GM21526 (cell line): ENCODE data around the gene LRRC4C.
A peak's percentile ranks its signal among the peaks of the same experiment; 100 is the strongest.

ENCODE experiments used
- ATAC-seq: cut with Tn5 transposase; IDR thresholded peaks from one replicate; pipeline ENCODE4 v1.9.1; 2021; ENCODE audit warnings: moderate library complexity; ENCODE audit not compliant: unreplicated experiment, low FRiP score

The LRRC4C gene

DNA sequence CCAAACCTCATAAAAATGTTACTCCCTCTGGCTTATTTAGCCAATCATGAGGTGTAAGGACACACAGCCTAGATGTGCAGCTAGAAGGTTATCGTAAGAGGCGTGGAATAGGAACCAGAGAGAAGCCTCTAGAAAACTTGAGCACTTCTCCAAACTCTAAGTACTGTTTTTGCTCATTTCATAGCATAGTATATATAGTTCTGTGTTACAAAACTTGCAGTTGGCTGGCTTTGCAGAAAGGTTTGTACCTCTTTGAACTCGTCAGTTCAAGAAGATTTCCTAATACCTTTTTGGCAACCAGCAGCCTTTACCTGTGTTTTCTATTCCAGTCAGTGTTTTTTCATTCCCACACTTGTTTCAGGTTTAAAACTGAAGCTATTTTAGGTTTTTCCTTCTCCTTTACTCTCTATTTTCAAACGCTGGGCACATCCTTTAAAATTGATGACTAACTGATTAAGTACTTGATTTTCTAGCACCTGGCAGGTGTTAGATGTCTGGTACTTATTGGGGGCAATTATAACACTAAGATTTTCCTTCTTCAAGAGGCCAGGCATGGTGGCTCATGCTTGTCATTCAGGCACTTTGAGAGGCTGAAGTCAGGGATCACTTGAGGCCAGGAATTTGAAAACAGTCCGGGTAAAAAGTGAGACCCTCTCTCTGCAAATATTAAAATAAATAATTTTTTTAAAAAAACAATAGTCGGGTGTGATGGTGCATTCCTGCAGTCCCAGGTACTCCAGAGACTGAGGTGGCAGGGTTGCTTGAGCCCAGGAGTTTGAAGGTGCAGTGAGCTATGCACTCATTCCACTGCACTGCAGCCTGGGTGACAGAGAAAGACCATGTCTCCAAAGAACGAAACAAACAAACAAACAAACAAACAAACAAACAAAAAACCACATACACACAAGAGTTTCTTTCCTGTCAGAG, 125.2 kb downstream of the LRRC4C start:
- ATAC-seq = no peak

DNA sequence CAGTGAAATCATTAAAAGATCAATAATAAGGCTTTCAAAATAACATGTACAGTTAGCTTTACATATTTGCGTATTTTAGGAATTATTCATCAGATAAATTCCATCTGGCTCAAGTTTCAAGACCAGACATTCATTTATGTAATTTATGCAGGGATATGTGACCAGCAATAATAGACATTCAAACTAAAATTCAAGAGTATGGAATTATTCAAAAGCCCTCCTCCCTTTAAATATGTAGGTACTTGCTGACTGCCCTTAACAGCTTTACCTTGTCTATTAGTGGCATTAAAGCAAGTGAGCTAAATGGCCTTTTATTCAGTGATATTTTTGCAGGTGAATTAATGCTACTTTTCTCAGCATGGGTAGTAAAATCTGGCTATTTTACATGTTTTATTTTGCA, 126.1 kb downstream of the LRRC4C start:
- ATAC-seq = no peak

DNA sequence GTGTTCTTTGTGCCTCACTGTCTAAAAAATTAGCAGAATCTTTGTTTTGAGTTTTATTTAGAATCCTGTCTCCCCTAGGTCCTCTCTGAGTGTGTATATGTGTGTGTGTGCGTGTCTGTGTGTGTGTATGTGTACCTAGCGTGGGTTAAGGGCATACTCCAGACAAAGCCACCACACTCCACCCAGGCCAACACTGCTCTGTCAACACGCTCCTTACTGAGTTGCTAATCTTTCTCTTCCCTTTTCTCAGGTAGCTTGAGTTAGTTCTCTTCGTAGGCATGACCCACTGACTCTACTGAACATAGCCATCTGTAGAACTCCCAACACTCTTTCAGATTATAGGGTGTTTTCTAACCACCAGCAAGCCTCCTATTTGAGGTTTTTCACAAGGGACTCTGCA, 131.1 kb downstream of the LRRC4C start:
- ATAC-seq = no peak

DNA sequence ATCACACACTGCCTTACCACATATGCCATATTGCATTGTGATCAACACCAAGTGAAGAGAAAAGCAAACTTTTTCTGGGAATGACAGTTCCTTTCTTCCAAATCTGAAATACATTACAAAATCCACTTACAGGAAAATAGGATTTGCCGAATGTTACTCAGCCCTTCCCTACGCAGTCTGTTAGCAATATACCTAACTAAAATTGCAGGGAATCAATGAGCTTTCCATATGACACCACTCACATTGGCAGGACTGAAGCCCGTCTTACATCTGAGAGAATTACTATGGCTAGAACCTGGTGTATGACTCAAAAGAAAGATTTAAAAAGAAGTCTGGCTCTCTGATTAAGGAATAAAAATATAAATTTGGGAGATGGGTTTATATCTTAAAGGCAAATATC, 136.0 kb downstream of the LRRC4C start:
- ATAC-seq = no peak

DNA sequence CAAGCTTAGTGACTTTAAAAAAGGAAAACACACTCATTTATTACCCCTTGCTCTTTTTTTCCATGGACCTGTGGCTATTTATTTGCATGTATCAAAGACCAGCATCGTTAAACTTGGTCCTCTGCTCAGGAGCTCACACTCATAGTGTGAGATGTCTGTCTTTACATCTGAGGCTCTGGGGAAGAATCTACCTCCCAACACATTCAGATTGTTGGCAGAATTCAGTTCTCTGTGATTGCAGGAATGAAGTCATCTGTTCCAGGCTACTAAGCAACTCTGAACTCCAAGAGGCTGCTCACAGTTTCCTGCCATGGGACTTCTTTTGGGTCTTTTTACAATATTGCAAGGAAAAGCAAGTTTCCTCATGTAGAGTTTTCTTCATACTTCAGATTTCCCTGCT, 138.8 kb downstream of the LRRC4C start:
- no peak for ATAC-seq

DNA sequence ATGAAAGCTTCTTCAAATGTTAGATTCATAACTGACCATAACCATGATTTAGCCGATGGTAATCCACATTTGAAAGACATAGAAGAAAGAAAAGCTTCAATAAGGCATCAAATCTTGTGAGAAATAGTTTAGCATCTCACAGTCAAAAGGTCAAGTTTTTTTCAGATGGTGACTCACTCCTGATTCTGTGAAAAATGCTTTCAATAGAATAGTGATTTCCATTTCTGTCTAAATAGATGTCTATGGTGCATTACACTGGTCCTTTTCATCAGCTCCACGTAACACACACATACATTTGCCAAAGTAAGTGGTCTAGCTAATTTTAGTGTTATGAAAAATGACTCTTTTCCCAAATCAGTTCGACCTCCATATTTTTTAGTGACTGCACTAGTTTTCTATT, 139.2 kb downstream of the LRRC4C start:
- ATAC-seq = no peak

DNA sequence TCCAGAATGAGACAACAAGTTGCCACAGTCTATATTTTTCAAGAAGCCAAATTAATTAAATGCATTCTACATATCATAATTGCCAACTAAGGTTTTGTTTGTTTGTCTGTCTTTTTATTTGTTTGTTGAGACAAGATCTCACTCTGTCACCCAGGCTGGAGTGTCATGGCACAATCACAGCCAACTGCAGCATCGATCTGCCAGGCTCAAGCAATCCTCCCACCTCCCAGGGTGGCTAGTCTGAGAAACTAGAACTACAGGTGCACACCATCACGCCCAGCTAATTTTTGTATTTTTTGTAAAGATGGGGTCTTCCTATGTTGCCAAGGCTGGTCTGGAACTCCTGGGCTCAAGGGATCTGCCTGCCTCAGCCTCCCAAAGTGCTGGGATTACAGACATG, 140.0 kb downstream of the LRRC4C start:
- ATAC-seq = no peak

DNA sequence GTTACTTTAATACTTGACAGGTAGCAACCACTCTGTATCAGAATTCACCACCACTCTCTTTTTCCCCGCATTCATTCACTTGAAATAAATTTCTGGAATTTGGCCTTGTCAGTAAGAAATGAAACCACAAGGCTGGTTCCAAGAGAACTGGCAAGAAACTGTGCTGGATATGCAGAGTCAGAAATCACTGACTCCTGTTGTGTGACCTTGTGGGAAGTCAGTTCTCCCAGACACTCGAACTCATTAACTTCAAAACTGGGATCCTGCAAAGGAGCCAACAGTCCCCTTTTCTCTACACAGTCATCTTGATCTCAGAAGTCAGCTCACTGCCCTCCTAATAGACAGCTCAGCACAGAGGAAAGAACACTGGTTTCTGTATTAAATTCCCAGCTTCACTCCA, 142.7 kb downstream of the LRRC4C start:
- ATAC-seq = no peak

DNA sequence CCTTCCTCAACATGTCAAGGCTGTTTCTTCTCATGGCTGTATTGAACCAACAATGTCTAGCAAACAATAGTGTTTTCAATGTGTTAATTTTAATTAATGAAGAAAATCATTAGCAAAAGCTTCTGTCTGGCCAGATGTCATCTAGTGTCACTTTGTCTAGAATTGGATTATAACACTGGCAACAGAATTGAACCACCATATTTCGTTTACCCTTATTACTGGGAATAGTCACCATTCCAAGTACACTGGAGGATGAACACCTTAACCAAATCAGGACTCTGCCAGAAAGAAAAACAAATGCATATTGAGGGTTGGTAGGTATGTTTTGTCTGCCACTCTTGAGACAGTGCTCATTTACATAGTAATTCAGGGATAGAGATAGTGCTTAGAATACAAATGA, 146.2 kb downstream of the LRRC4C start:
- ATAC-seq = no peak

DNA sequence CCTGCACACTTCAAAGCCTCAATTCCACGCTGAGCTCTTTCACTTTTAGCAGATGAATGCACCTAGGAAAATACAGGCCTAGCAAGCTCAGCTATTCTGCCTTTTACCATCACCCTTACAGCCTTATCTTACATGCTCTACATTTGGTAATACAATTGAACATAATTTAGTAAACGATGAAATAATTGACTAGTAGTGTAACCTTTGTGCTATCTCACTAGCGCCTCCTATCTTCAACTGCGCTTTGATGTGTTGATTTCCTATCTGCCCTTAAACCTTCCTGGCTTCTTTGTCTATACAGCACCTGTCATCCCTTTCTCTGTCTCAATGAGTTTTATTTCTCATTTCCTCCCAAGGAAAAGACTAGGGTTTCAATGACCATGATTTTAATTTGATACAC, 149.7 kb downstream of the LRRC4C start:
- ATAC-seq = peak; percentile 19

DNA sequence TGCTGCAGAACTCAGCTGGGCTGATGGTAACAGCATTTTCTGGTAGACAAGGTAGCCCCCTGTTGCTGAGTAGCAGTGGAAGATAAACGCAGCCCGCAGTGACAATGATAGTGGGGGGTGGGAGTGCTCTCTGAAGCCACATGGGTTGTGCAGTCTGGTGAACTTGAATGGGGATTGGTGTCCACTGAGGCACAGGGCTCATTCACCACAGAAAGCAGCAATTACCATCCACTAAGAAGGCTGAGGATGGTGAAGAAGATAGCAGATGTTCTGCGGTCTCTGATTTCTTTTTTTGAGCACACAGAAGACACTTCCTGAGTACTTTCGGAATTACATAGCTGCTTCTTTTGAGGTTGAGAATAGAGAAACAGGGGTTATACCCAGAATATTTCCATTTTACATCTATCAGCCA, 150.3 kb downstream of the LRRC4C start:
- peak; percentile 79 for ATAC-seq

DNA sequence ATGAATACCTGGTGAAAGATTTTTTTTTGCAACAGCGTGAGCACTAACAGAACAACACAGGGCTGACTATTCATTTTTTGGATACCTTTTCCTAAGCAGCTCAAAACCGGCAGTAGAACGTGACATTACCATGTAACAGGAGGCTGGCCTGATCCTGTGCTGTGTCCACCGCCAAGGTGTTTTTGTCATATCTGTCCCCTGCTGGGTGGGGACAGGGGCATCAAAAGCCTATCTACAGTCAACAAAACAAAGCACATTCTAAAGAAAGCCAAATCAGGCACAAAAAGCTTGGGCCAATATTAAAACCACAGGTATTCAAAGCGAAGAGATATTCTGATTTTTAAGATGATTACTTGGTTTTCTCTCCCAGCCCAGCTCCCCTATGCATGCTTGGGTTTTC, 151.2 kb downstream of the LRRC4C start:
- no peak for ATAC-seq

DNA sequence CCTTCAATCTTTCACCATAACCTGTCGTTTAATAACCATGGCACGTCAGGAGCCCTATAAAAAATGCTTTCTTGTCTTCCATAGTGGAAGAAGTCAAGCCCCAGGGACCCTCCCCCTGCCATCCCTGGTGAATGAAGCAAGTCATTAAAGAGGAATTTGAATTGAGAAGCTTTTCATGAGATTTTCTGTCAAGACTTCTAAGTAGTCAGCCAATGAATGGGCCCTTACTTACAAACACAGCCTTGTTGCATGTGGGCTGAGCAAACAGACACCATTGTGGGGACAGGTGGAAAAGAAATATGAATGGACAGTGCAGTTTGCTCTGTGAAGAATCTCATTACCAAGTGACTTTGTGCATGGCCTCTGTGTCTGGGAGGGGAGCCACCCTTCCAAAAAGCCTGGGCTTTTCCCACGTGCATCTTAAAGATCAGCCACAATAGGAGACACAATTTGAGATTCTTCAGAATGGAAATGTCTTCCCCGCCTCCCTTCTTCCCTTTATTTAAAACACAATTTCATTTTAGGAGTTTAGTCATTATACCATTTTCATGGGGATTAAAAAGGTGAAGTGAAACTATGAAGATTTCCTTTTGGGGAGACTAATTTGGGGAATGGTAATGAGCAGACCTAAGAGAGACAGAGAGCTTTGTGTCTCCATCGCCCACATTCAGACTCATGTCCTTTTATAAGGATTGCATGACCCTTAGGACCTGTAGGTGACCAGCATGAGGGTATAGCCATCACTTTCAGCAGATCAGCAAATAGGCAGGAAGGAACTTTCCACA, 152.0 kb downstream of the LRRC4C start:
- no peak for ATAC-seq

DNA sequence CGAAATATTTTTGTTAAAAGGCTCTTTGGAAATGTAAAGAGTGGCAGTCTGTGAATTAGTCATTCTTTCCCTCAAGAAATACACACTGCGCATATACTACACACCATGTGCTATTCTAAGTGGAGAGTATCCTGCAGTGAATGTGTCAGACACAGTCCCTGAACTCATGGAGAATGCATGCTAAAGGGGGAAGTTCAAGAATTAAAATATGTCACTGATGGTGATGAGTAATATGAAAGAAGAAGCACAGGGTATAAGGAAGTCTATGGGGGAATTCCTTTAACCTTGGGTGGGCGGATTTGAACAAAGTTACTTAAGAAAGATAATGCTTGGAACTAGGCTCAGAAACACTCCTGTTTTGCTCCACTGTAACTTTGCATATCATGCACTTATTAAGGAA, 153.0 kb downstream of the LRRC4C start:
- ATAC-seq = no peak

DNA sequence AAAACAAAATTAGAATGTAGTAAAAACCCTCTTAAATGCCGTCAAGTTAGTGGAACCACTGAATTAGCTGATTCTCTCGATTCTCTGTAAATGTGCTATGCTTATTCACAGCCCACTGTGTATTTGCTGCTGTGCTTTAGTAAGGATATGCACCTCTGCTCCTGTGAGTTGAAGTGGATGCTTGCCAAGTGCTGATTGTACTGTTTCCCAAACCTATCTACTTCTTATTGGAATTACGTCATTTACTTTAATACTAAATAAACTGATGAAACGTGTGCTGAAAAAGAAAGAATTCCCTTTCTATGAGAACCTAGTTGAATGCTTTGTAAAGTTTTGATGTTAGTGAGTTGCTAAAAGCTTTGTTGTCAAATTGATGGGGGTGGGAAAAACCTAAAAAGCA, 158.4 kb downstream of the LRRC4C start:
- ATAC-seq = no peak

DNA sequence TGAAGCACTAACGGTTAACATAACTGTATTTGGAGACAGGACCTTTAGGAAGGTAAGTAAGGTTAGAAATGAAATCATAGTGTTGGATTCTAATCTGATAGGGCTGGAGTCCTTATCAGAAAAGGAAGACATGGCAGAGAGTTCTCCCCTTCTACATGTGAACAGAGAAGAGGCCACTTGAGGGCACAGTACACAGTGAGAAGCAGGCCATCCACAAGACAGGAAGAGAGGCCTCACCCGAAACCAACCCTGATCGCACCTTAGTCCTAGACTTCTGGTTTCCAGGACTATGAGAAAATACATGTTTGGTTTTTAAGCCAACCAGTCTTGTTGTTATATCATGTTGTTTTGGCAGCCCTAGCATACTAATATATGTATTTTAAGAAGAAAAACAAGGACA, 170.0 kb downstream of the LRRC4C start:
- ATAC-seq = no peak

DNA sequence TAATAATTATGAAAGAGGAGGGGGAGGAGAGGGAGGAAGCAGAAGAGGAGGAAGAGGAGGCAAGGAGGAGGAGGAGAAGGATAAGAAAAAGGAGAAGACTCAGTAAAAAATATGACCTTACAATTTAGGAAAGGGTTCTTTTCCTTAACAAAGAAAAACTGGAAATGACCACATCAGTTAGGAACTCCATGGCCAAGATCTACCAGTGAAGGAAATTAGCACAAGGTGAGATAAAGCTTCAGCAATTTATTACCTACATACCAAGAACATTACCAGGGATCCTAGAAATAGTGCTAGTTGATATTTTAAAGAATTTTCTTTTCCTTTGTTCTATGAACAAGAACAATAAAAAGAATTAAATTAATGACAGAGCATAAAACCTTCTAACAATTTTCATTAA, 172.7 kb downstream of the LRRC4C start:
- ATAC-seq = no peak

DNA sequence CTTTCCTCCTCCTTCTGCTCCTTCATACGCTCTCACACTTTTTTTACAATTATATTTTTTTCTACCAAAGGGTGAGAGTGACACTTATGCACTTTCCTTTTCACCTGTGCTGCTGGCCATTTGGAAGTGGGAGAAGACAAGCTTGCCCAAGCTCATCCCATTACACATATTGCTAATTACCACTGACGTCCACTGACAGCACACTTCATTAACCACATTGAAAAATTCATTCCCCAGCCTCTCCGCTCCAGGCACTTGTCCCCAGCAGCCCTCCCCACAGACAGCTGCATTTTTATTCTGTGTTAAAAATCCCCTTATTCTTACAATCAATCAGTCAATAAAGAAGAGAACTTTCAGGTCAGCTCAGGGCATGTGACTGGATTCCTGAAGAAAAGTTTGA, 175.1 kb downstream of the LRRC4C start:
- ATAC-seq = no peak

DNA sequence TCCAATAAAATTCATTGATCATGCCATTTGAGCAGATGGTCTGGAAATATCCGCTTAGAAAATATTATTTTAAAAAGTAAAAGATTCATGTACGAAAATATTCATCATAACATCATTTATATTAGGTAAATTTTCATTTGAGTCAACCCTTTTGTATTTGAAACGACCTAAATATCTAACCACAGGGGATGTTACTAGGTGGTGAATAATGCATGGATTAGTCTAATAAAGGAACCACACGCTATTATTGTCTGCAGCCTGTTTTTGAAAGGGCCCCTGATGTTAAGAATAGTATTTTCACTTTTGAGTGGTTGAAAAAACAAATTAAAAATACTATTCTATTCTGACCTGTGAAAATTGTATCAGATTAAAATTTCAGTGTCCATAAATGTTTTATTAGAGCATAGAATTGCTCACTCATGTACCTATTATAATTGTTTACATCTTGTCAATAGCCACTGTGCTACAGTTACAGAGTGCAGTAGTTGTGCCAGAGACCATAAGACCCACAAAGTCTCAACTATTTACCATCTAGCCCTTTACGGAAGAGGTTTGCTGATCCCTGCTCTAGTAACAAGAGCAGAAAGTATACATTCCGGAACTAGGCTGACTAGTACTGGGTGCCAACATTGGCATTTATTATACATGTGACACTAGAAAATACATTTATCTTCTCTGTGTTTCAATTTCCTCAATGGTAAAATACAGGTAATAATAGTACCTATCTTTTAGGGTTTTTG, 176.1 kb downstream of the LRRC4C start:
- no peak for ATAC-seq

DNA sequence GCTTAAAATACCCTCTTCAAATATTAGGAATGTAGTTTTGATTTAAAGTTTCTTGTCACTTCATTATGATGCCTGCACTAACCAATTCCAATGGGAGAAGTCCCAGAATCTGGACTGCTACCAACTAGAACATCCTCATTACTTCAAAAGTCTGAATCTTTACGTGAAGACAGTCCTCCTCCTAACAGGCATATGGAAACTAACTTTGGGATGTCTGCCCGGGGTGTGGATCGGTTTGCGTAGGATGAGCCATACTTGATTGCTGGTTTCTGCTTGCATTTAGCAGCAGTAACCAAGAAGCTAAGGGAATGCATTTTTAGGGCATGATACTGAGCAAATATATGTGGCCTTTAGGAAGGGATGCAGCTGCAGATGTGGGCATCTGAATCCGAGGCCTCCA, 177.1 kb downstream of the LRRC4C start:
- ATAC-seq = no peak

DNA sequence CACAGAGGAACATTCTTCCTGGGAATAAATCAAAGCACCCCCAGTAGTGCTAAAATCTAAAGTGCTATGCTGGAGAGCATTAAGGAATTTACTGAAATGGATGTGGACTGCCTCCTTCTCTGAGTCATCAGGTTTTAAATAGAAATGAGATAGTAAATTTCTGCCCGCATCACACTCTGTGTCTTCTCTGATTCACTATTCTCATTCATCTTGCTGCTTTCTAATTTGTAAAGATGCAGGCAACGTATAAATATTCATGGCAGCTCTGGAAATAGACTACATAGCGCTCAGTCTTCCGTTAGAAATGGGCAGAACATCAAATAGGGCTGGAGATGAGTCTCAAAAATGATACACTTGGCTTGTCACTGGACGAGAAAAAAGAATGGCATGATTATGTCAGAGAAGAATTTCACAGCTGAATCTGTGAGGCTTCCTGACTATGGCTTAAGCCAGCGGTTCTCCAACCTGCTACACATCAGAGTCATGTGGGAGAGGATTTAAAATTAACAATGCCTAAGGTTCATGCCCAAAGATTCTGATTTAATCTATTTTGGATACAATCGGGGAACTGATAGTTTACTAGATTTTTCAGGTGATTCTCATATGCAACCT, 178.2 kb downstream of the LRRC4C start:
- ATAC-seq = no peak
